Choroid plexus epithelial cell (primary cell): ENCODE results near the gene TBXAS1.

ENCODE experiments used
- DNase-seq: peaks from one replicate; pipeline ENCODE4 v3.0.0-alpha.2; 2010; ENCODE audit warnings: low read depth
- H3K4me3 ChIP-seq: 2 replicates; pipeline ENCODE4 v1.5.1; 2011; ENCODE audit warnings: low read depth, mild to moderate bottlenecking, control low read depth, low read length, moderate library complexity
- CTCF ChIP-seq: conservative IDR thresholded peaks from 2 replicates; pipeline ENCODE4 v1.5.1; 2011; ENCODE audit warnings: low read depth, mild to moderate bottlenecking, control low read depth, inconsistent platforms, low read length, moderate library complexity

Gene TBXAS1

GRCh38 chr7:139998572-139998971, 169.5 kb downstream of the TBXAS1 start:
- no peak overlapping the region for H3K4me3 ChIP-seq
- no peak for TF ChIP-seq CTCF
- DNase-seq: no peak

- no peak for DNase-seq
- no peak for TF ChIP-seq CTCF
- no peak overlapping the region for H3K4me3 ChIP-seq
Measured at GRCh38 chr7:139999516-139999915, 170.5 kb downstream of the TBXAS1 start.

GRCh38 chr7:140000666-140001268, 171.7 kb downstream of the TBXAS1 start:
- no peak for DNase-seq
- TF ChIP-seq CTCF: no peak
- H3K4me3 ChIP-seq: no peak overlapping the region

- no peak overlapping the region for H3K4me3 ChIP-seq
- peak; percentile 85 for DNase-seq
- peak; percentile 79 for TF ChIP-seq CTCF
Measured at GRCh38 chr7:140003913-140004382, 174.9 kb downstream of the TBXAS1 start.

GRCh38 chr7:140004672-140005071, 175.6 kb downstream of the TBXAS1 start:
- DNase-seq: no peak
- no peak for TF ChIP-seq CTCF

GRCh38 chr7:140005341-140005740, 176.3 kb downstream of the TBXAS1 start:
- TF ChIP-seq CTCF: no peak

More at GRCh38 chr7:140004672-140005071, 175.6 kb downstream of the TBXAS1 start:
- H3K4me3 ChIP-seq: no peak overlapping the region

More at GRCh38 chr7:140005341-140005740, 176.3 kb downstream of the TBXAS1 start:
- H3K4me3 ChIP-seq: no peak overlapping the region
- no peak for DNase-seq
